Sigmoid colon (tissue), 7 donors: ENCODE results near the gene SLC25A30. TPM values are rescaled to one million over a fixed set of nuclear protein-coding genes. Genes with fewer than 3 reads are reported as not detected.
A peak's percentile ranks its signal among the peaks of the same experiment; 100 is the strongest.

Experiments used
- DNase-seq: peaks from one replicate; pipeline ENCODE4 v3.0.0-alpha.2; 2019
- H3K27ac ChIP-seq, 4 donors: fragments of 200-600 bp; sonication (generic); one replicate each; pipeline ENCODE4 v1.5.1; 2016 to 2019; ENCODE audit warnings: mild to moderate bottlenecking in 1 of 4
- H3K27me3 ChIP-seq, 3 donors: fragments of 200-600 bp; sonication (generic); one replicate each; pipeline ENCODE4 v1.5.1; 2019; ENCODE audit warnings: mild to moderate bottlenecking in 1 of 3
- H3K36me3 ChIP-seq, 4 donors: fragments of 200-600 bp; sonication (generic); one replicate each; pipeline ENCODE4 v1.5.1; 2016 to 2019
- H3K4me1 ChIP-seq, 4 donors: fragments of 200-600 bp; sonication (generic); one replicate each; pipeline ENCODE4 v1.5.1; 2017 to 2019
- H3K4me3 ChIP-seq, 4 donors: fragments of 200-600 bp; sonication (generic); one replicate each; pipeline ENCODE4 v1.5.1; 2017 to 2019; ENCODE audit warnings: mild to moderate bottlenecking in 2 of 4, moderate library complexity in 1 of 4
- H3K9me3 ChIP-seq, 4 donors: fragments of 200-600 bp in 3 of 4; sonication (generic) in 3 of 4; one replicate each; pipeline versions ENCODE4 v1.5.1 to v1.6.1; 2013 to 2019
- EP300 ChIP-seq, 4 donors: sonication (generic); formaldehyde crosslinking; IDR thresholded peaks; one replicate each; pipeline ENCODE4 v1.6.1; 2017; ENCODE audit warnings: antibody characterized with exemption in 4 of 4
- POLR2A ChIP-seq, 2 donors: fragments of 450-650 bp; IDR thresholded peaks; one replicate each; pipeline ENCODE4 v1.6.1; 2016; ENCODE audit warnings: antibody characterized with exemption in 2 of 2, mild to moderate bottlenecking in 2 of 2, moderate library complexity in 2 of 2
- POLR2AphosphoS5 ChIP-seq, 4 donors: sonication (generic); formaldehyde crosslinking; IDR thresholded peaks; one replicate each; pipeline ENCODE4 v1.6.1; 2017; ENCODE audit warnings: antibody characterized with exemption in 4 of 4
- WGBS, 2 donors: extraction: QIAGEN DNeasy Blood & Tissue Kit; methylation state at CpG; one replicate each; pipeline ENCODE4 v1.1.7; 2013; 5-methylcytosine and 5-hydroxymethylcytosine counted together
- intact Hi-C: fragments of 100-400 bp; cut with DNase I; formaldehyde crosslinking; loops from one replicate; pipeline ENCODE4 v1.15.1; 2023
- polyA plus RNA-seq, 3 donors: library from polyadenylated mRNA; stranded (reverse); fragments of 200-250 nt; gene quantifications; one replicate each; pipeline ENCODE4 v1.2.3, GENCODE V29; 2013
- total RNA-seq, 4 donors: library from RNA; depleted of rRNA; stranded (reverse); fragments of >200 nt; gene quantifications; one replicate each; pipeline ENCODE4 v1.1.0, GENCODE V29; 2016
- TF ChIP-seq, protein P1 (sequence below), 4 experiments: fragments of 450-650 bp in 3 of 4; fragments of 200-600 bp in 1 of 4; IDR thresholded peaks; one replicate each; pipeline ENCODE4 v1.5.1; 2016 to 2019; ENCODE audit warnings: antibody characterized with exemption in 4 of 4, mild to moderate bottlenecking in 3 of 4, moderate library complexity in 2 of 4
- donor health status: healthy with polysubstance abuse.
- donor health status: Bipolar disorder and iron deficiency.
- donor health status: healthy.

The SLC25A30 gene
- total and polyA plus RNA-seq, 7 donors, result 5.8 to 15.9 (median 9.1) TPM

DNA sequence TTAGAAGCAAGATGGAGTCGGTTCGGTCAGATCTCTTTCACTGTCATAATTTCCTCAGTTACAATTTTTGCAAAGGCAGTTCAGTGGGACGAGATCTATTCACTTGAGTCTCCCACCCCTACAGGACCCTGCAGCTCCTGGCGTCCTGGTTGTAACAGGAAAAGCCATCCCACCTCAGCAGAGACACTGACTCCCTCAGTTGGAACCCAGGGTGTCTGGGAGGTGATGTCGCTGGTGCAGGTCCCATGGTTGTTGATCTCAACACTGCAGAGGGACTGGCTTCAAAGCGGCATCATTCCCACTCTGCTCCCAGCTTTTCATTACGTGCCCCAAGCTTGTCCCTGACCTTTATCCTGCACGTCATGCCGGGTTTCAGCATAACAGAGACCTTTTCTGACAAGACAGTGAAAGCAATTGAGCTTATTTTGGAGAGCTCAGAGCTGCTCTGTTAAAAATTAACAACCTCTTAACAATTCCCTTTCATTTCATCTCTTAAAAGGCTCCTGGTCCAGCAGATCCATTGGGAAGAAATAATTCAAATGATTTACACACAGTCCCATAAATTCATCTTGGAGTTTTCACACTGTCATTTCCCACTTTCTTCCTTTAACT, 29.0 kb upstream of the SLC25A30 start:
- H3K4me1 ChIP-seq, result no peaks in the 10 kb centered on the region
- DNase-seq, result no peak
- no peaks in the 10 kb centered on the region for H3K9me3 ChIP-seq
- peaks cover 0 to 7% (median 0%) of the 10 kb centered on the region in 3 donors for H3K27me3 ChIP-seq
- H3K4me3 ChIP-seq, result no peak overlapping the region
- WGBS, 2 donors, result 37 to 68% methylated on average over 9 of the region's 9 CpGs
- no peaks in the 10 kb centered on the region for H3K36me3 ChIP-seq
- TF ChIP-seq POLR2AphosphoS5 (IDR thresholded peaks at IDR 0.05), result no peak
- TF ChIP-seq, protein P1, sequence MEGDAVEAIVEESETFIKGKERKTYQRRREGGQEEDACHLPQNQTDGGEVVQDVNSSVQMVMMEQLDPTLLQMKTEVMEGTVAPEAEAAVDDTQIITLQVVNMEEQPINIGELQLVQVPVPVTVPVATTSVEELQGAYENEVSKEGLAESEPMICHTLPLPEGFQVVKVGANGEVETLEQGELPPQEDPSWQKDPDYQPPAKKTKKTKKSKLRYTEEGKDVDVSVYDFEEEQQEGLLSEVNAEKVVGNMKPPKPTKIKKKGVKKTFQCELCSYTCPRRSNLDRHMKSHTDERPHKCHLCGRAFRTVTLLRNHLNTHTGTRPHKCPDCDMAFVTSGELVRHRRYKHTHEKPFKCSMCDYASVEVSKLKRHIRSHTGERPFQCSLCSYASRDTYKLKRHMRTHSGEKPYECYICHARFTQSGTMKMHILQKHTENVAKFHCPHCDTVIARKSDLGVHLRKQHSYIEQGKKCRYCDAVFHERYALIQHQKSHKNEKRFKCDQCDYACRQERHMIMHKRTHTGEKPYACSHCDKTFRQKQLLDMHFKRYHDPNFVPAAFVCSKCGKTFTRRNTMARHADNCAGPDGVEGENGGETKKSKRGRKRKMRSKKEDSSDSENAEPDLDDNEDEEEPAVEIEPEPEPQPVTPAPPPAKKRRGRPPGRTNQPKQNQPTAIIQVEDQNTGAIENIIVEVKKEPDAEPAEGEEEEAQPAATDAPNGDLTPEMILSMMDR (IDR thresholded peaks at IDR 0.05), result no peak
- no peak for TF ChIP-seq EP300 (IDR thresholded peaks at IDR 0.05)
- no peak for TF ChIP-seq POLR2A (IDR thresholded peaks at IDR 0.05)
- intact Hi-C loops, result no loop called here
- no peak overlapping the region for H3K27ac ChIP-seq

DNA sequence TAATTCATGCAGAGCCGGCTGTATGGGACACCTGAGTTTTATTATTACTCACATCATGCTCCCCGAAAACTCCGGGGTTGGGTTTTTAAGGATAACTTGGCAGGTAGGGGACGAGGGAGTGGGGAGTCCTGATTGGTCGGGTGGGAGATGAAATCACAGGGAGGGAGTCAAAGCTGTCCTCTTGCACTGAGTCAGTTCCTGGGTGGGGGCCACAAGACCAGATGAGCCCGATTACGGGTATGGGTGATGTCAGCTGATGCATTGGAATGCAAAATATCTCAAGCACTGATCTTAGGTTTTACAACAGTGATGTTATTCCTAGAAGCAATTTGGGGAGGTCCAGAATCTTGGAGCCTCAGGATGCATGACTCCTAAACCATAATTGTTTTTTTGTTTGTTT, 28.0 kb upstream of the SLC25A30 start:
- intact Hi-C loops, result no loop called here
- 85% methylated on average over 7 of the region's 7 CpGs for WGBS, 2 donors
- Histone ChIP-seq H3K4me3 (no peak overlapping the region), H3K27ac (no peak overlapping the region), H3K4me1 (peaks cover 0 to 5% (median 0%) of the 10 kb centered on the region in 4 donors), H3K36me3 (no peaks in the 10 kb centered on the region), H3K9me3 (no peaks in the 10 kb centered on the region), H3K27me3 (peaks cover 0 to 7% (median 0%) of the 10 kb centered on the region in 3 donors)
- DNase-seq, result no peak
- TF ChIP-seq, protein P1 (IDR thresholded peaks at IDR 0.05), result no peak
- TF ChIP-seq EP300 (IDR thresholded peaks at IDR 0.05) (no peak), POLR2A (IDR thresholded peaks at IDR 0.05) (no peak), POLR2AphosphoS5 (IDR thresholded peaks at IDR 0.05) (no peak)

DNA sequence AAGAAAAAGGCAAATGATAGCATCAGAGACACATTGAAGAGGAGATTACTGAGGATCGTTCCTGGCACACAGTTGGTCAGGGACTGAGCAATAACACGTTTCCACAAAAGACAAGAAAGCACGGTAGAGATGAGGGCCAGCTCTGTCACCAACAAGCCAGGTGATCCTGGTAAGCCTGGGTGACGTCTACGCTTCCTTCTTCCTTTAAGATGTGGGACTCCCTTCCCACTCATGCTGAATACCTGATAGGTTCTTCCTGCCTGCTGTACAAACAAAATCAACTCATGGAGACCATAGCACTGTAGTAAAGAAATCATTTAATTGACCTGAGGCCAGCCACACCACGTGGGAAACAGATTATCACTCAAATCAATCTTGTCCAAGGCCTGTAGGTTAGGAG, 26.9 kb upstream of the SLC25A30 start:
- no peak overlapping the region for H3K4me3 ChIP-seq
- no peaks in the 10 kb centered on the region for H3K9me3 ChIP-seq
- WGBS, 2 donors, result 29 to 74% methylated on average over 6 of the region's 6 CpGs
- H3K27ac ChIP-seq, result no peak overlapping the region
- H3K36me3 ChIP-seq, result no peaks in the 10 kb centered on the region
- no peak for DNase-seq
- intact Hi-C loops, result no loop called here
- no peak for TF ChIP-seq POLR2AphosphoS5 (IDR thresholded peaks at IDR 0.05)
- TF ChIP-seq EP300 (IDR thresholded peaks at IDR 0.05), result no peak
- TF ChIP-seq, protein P1 (IDR thresholded peaks at IDR 0.05), result no peak
- TF ChIP-seq POLR2A (IDR thresholded peaks at IDR 0.05), result no peak
- peaks cover 0 to 15% (median 0%) of the 10 kb centered on the region in 4 donors for H3K4me1 ChIP-seq
- H3K27me3 ChIP-seq, result peaks cover 0 to 7% (median 0%) of the 10 kb centered on the region in 3 donors

DNA sequence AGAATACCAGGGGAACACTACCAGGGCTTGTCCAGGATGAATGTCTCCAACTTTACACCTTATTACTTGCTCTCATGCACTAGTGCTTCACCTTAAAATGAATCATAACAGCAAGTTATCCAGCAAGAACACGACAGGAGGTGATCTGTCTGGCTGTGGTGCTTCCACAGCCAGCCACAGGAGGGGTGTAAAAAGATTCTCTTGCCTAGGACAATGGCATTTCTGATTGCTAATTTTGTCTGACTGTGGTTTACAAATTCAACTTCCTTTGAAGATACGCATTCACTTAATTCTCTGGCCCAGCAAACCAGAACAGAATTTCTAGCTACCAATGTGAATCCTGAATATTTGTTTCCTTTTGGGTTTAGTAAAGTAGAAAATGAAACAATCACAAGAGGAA, 23.5 kb upstream of the SLC25A30 start:
- WGBS, 2 donors, result 33 to 48% methylated on average over 2 of the region's 2 CpGs
- Histone ChIP-seq H3K4me3 (no peak overlapping the region), H3K27me3 (no peaks in the 10 kb centered on the region), H3K4me1 (peaks cover 0 to 18% (median 0%) of the 10 kb centered on the region in 4 donors), H3K36me3 (no peaks in the 10 kb centered on the region), H3K27ac (no peak overlapping the region), H3K9me3 (no peaks in the 10 kb centered on the region)
- no peak for TF ChIP-seq POLR2A (IDR thresholded peaks at IDR 0.05)
- no peak for TF ChIP-seq POLR2AphosphoS5 (IDR thresholded peaks at IDR 0.05)
- no peak for TF ChIP-seq EP300 (IDR thresholded peaks at IDR 0.05)
- no peak for DNase-seq
- intact Hi-C loops, result no loop called here

DNA sequence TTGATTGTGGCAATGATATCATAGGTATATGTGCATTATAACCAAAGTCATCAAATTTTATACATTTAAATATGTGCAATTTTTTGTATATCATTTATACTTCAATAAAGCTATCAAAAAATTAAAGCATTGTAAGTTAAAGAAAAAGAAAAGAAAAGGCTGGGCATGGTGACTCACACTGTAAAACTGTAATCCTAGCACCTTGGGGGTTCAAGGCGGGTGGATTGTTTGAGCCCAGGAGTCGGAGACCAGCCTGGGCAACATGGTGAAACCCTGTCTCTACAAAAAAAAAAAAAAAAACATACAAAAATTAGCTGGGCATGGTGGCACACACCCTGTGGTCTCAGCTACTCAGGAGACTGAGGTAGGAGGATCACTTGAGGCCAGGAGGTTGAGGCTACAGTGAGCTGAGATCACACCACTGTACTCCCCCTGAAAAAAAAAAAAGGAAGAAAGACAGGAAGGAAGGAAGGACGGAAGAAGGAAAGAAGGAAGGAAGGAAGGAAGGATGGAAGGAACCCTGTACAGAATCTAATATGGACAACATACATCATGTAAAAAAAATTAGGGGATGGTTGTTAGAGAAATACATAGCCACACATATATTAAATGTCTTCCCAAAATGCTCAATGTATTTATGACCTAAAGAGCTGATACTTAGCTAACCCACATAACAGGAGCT, 21.7 kb upstream of the SLC25A30 start:
- Histone ChIP-seq H3K36me3 (no peaks in the 10 kb centered on the region), H3K4me3 (no peak overlapping the region), H3K27ac (peak overlapping the region in 3 of 4 donors; percentile 32 to 62 (median 46)), H3K4me1 (peaks cover 0 to 18% (median 0%) of the 10 kb centered on the region in 4 donors), H3K9me3 (no peaks in the 10 kb centered on the region), H3K27me3 (no peaks in the 10 kb centered on the region)
- no peak for DNase-seq
- intact Hi-C loops, result no loop called here
- 86 to 90% methylated on average over 3 of the region's 3 CpGs for WGBS, 2 donors
- no peak for TF ChIP-seq EP300 (IDR thresholded peaks at IDR 0.05)
- no peak for TF ChIP-seq POLR2AphosphoS5 (IDR thresholded peaks at IDR 0.05)
- TF ChIP-seq, protein P1 (IDR thresholded peaks at IDR 0.05), result no peak
- TF ChIP-seq POLR2A (IDR thresholded peaks at IDR 0.05), result no peak
